Measurements from ENCODE around the gene PHYHIPL.
"Not testable (repeated sequence)": the region's sequence is repeated elsewhere in the genome, so short reads cannot be mapped to it uniquely, and the experiment has no call there.

The PHYHIPL gene

DNA sequence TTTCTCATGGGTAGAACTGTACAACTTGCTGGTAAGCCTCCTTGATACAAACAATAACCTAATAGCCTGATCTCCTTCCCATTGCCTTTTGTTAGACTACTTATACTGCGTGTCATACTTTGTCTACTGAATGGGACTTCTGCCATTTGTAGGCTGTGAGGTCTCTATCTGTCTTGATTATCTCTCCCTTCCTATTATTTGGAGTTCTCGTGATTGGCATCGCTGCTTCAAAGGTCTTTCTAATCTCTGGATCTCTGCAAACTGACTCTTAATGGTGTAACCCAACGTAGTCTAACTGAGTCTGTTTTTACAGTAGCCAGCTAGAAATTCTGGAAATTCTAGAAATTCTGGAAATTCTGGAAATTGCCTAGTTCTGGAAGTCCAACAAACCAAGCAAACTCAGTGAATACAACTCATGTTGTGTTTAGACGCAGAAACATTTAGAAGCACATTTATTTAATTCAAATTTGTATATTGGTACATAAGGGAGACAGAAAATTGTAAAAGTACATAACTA lies 29.8 kb downstream of the PHYHIPL start:
- no peak for DNase-seq

DNA sequence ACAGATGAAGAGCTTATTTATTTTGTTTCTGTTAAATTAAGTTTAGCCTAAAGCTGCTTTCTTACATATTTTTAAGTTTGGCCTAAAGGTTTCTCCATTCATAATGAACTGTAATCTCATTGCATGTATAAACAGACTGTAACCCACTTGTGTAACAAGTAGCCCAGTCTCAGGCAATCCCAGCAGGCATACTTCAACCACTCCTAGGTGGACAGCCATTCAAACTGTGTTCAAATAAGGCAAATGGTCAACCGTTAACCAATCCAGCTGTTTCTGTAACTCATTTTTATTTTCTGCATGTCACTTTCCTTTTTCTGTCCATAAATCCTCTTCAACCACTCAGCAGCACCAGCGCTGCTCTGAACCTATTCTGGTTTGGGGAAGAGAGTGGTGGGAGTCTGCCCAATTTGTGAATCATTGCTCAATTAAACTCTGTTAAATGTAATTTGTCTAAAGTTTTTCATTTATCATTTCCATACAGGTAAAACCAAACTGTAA lies 35.9 kb downstream of the PHYHIPL start:
- no peak for DNase-seq

DNA sequence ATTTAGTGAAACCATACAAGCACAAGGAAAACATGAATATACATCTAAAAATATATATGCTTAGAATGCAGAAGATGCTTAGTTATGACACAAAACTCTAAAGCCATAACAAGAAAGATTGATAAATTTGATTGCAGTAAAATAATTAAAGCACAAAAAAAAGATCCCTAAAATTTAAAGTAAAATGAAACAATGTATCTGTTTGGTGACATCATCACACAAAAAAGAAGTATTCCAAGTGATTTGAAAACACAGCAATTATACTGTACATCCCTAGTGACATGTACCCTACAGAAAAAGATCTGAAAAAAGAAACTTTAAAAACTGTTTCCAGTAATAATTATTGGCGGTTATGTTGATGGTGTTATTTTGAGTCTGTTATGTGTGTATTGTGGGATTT lies 37.7 kb downstream of the PHYHIPL start:
- DNase-seq: no peak

DNA sequence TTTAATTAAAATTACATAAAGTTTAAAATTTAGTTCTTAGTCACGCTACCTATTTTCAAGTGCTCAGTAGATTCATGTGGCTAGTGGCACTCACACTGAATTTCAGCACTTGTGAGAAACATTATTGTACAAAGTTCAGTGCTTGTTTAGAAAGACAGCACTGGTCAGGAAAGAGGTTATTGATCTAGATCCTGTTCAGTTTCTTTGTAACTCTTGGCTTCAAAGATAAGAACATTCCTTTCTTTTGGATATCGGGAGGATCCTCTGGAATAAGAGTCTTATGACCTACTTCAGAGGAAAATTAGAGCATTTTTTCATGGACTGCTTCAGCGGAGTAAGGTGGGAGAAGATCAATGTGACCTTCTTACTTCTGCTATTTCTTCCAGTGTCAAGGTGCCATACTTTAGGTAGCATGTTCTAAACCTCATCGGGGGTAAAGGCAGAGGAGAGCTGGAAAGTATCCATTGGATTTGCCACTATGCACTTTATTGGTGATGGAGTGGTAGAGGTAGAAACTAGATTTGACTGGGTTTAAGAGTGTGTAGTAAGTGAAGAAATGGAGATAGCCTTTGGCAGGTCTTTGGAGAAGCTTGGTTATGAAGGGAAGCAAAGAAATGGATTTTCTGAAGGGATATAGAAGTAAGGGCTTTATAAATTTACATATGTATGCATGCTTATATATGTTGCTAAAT lies 39.9 kb downstream of the PHYHIPL start:
- no peak for DNase-seq

DNA sequence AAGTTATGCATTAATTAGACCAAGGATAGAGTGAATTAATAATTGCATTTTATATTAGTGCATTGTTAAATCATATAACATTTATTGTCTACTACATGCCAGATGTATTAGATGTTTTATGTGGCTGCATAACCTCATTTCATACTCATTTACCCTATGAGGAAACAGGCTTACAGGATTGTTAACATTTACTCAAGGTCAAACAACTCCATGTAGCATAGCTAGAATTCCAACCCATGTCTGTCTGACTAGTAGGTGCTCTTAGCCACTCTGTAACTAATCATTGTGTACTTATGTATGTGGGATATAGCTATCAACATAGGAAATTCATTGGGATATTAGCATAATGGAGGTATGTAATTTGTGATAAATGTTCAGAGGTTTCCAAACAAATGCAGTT lies 46.3 kb downstream of the PHYHIPL start:
- no peak for DNase-seq

DNA sequence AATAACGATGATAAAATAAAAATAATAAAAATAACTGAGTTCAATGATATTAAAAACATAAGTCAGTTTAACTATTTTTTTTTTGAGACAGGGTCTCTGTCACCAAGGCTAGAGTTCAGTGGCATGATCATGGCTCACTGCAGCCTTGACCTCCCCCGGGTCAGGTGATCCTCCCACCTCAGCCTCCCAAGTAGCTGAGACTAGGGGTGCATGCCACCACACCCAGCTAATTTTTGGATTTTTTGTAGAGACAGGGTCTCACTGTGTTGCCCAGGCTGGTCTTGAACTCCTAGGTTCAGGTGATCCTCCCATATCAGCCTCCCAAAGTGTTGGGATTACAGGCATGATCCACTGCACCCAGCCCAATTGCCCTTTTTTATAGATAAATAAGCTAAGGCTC lies 47.2 kb downstream of the PHYHIPL start:
- not testable (repeated sequence) for DNase-seq

DNA sequence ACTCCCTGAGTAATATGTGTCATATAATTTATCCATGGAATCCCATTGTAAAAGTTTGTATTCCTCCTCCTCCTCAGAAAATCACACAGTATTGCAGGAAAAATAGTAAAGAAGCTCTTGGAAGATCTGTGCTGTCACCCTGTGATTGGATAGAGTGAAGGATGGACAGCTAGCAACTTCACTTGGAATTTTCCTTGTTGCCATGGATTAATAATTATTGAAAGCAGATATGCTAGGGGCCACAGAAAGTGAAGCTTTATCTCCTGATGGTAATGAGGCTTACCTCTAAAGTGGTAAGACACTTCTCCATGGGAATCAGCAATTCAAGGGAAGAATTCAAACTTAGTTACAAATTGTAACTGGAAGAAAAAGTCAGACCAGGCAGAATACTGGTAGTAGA lies 48.8 kb downstream of the PHYHIPL start:
- no peak for DNase-seq

DNA sequence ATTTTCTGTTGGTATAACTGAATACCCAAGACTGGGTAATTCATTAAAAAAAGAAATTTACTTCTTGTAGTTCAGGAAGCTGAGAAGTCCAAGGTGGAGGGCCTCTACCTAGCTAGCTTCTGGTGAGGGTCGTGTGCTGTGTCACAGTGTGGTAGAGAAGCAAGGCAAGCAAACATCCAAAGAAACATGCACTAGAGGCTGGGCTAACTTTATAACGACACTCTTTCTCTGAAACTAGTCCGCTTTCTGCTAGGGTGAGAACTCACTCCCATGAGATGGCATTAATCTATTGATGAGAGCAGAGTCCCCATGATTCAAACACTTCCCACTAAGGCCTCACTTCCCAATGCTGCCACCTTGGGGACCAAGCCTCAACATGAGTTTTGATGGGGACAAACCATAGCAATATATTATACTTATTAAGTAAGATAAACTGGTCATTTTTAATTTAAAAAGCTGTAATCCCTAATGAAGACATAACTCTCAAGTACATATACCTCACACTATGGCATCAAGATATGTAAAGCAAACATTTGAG lies 50.8 kb downstream of the PHYHIPL start:
- no peak for DNase-seq

DNA sequence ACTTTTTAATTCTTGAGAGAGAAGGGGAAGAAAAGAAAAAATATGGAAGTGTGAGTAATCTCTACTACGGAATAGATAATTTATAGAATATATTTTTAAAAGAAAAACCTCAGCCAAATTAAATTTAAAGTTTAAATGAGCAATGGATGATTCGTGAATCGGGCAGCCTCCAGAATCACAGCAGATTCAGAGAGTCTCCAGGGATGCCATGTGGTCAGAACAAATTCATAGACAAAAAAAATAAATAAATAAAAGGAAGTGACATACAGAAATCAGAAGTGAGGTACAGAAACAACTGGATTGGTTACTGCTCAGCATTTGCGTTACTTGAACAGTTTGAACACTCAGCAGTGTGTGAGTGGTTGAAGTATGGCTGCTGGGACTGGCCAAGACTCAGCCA lies 53.0 kb downstream of the PHYHIPL start:
- DNase-seq: no peak

DNA sequence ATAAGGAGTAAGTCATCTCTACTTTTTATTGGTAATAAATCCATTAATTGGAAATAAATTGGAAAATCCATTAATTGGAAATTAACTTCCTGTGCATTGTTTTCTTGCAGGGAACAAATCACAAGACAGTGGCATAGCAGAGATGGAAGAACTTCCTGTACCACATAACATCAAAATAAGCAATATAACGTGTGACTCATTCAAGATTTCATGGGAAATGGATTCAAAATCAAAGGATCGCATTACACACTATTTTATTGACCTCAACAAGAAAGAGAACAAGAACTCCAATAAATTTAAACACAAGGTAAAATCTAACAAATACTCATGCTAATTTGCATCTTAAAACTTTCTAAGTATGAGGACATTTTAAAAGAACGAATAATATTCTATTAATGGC lies 57.8 kb downstream of the PHYHIPL start:
- DNase-seq: no peak

DNA sequence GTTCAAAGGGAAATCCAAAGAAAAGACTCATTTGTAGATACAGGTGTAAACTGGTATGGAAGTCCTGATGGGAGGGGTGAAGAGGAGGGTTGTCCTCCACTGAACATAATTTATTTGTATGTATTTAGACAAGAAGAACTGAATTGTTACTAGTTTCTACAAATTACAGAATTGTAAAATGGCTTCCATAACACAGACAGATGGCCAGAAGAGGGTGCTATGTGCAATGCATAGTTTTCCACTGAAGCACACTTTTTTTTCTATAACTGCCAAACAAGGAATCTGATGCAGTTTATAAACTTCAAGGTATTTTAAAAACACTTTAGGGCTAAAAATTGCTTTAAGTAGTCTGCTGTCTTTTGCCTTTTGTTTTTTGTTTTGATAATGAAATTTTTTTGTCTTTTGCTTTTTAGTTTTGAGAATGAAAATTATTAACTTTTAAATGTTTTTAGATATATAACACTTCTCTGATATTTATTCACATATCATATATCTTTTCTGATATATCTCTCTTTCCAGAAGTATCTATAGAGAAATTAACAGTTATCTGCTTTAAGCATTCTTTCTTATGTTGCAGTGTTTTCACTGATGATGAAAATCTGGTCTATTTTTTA lies 58.5 kb downstream of the PHYHIPL start:
- DNase-seq: no peak

DNA sequence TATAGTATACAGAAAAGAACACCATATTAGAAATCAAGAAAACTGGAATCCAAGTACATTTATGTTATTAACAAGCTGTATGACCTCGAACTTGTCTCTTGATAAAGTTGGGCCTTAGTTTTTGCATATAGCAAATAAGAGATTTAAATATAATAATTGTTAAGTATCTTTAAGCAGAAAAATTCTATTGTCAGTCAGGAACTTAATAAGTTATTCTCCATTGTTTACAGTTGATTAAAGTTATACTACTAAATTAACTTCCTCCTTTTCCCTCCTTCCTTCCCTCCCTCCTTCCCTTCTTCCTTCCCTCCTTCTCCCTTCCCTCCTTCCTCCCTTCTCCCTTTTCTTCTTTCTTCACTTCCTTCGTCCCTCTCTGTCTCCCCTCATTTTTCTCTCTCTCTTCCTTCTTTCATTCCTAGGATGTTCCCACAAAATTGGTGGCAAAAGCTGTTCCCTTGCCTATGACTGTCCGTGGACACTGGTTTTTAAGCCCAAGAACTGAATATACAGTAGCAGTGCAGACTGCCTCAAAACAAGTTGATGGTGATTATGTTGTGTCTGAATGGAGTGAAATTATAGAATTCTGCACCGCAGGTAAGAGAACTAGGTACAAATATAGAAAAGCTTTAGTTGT lies 59.7 kb downstream of the PHYHIPL start:
- DNase-seq: no peak

DNA sequence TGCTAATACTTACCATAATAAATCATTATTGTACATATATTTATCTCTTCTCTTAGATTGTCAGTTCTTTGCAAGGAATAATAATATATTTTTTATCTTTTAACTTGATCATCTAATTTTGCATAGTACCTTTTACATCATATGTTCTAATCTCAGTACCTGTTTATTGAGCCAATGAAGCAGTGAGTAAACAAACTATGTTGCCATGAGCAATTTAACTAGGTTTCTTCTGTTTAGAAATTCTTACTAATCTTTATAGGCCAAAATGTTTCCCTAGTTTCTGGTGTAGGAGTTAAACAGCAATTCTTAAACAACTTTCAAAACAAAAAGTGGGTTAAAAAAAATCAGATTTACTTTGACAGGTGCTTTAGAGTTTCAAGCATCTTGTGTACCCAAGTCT lies 61.3 kb downstream of the PHYHIPL start:
- DNase-seq: no peak

DNA sequence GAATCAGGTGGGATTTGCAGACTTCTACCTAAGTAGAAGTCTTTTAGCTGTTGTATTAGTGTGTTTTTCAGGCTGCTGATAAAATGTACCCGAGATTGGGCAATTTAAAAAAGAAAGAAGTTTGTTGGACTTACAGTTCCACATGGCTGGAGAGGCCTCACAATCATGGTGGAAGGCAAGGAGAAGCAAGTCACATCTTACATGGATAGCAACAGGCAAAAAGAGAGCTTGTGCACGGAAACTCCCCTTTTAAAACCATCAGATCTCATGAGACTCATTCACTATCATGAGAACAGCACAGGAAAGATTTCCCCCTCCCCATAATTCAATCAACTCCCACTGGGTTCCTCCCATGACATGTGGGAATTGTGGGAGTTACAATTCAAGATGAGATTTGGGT lies 62.7 kb downstream of the PHYHIPL start:
- not testable (repeated sequence) for DNase-seq

DNA sequence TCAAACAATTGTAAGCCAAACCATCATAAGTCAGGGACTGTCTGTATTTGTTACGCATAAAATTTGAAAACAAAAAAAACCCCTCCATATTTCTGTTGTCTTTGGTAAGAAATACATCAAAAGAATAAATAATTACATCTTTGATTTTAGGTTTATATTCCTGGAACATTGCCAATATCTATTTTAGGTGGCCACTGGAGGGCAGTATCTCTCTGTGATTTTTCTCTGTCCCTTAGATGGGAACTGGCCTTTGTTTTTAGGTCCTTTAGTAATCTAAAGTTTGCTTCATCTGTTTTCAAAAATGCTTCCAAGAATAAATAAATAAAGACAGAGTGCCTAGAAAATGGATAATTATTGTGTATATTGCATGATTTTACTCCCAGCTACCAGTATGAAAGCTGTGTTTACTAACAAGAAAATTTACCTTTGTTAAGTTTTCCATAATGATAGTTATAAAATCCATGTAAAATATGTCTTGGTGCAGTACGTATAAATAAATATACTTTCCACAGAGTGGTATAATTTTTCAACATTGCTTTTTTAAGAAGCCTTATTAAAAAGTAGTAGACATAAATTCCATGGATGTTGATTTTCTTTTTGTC lies 64.2 kb downstream of the PHYHIPL start:
- DNase-seq: no peak

DNA sequence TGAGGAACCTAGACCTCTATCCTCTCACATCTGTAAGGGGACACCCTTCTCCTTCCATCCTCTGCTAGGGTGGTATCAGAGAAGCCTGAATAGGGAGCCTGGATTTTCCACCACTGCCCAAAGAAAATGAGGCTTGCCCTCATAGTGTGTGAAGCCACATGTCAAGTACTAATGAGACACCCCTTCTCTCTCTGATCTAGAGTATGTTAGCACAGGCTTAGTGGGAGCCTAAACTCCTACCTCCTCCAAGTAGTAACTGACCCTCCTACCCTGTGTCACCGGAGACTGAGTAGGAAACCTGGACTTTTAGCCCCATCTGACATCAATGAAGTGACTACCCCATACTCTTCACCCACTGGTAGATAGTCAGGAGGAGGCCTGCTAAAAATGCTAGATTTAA lies 65.6 kb downstream of the PHYHIPL start:
- no peak for DNase-seq

DNA sequence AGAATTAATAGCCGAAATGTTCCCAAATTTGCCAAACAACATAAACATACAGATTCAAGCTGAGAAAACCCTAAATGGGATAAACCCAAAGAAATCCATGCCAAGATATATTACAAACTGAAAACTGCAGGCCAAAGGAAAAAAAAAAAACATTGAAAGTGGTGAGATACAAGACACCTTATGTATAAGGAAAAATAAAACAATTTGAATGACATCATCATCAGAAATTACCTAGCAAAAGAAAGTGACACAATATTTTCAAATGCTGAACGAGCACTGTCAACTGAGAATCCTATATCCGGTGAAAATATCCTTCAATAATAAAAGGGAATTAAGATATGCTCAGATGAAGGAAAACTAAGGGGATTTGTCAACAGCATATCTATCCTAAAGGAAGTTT lies 66.5 kb downstream of the PHYHIPL start:
- no peak for DNase-seq

DNA sequence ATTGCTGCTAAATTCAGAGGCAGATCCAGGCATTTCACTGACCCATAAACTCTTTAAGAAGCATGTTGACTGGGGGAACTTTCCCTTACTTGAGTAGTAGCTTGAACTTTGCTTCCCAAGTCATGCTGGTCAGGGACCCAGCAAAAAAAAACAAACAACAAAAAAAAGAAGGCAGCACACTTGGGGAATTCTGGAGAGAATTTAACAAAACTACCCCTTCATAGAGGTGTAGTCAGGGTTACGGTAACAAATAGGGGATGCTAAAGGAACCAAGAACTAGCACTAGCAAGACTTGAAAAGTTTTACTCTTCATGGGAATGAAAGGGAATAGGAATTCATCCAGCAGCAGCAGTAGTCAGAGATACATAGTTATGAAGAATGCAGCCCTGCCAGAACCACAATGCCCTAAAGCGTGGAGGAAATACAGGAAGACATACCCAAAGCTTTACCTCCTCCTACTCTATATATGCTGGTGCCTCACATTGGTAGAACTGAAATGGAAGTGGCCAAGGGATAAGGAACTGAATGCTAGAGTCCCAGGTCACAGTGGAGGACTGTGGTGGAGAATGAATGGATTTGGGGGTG lies 67.3 kb downstream of the PHYHIPL start:
- DNase-seq: no peak

DNA sequence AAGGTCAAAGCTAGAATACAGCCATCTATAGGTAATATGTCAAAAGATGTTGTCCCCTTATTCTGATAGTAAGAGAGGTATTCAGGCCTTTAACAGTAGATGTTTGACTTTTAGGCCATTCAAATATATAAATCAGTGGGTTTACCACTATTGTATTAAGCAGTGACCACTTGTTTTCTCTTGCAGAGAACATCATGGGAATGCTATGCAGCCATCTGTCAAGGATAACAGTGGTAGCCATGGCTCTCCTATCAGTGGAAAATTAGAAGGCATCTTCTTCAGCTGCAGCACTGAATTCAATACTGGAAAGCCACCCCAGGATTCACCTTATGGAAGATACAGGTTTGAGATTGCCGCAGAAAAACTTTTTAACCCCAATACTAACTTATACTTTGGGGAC lies 68.4 kb downstream of the PHYHIPL start:
- DNase-seq: no peak

DNA sequence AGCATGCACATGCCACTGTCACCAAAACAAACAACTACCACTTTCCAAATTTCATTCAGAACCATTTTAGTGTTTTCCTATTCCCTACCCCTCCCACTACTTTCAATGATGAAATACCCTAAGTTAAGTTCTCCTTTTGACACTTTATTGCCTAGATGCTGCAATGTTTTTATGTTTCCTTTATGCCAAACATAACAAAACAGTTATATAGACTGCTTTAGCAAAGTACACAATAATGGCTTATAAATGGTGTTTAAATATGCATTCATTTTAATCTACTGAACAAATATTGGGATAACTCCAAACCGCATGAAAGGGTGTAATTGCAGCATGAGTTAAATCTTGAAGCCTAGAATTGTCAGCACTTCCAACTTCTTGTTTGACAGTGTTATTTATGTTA lies 69.2 kb downstream of the PHYHIPL start:
- DNase-seq: no peak

DNA sequence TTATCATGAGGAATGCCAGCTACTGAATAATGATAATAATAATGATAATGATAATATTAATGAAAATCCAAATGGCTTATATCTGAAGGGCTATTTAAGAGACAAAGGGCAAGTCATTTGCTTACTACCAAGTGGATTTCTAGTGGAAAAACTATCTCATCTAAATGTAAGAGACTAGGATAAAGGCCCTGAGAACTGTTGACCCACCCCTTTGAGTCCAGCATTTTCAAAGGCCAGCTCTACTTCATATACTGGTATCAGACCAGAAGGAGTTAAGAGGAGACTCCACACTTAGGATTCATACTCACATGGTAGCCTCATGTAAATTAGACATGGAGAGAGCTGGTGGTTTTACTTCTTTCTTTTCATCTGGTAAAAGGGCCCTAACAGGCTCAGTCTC lies 76.0 kb downstream of the PHYHIPL start:
- DNase-seq: no peak

DNA sequence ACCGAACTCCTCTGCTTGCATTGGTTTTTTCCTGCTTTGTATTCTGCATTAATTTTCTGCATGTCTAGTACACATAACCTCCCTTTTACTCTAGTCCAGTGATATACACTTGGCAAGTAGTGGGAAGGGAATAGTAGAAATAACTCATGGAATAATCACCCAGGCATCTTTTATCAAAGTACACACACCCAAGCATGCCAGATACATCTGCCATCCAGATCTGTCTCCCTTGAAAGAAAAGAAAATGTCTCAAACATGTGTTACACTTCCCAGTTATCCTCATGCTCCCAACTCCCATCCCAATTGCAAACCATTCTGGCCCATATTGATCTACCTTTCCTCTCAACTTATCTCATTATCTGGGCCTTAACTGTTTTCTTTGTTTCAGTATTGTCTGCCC lies 79.0 kb downstream of the PHYHIPL start:
- DNase-seq: no peak

DNA sequence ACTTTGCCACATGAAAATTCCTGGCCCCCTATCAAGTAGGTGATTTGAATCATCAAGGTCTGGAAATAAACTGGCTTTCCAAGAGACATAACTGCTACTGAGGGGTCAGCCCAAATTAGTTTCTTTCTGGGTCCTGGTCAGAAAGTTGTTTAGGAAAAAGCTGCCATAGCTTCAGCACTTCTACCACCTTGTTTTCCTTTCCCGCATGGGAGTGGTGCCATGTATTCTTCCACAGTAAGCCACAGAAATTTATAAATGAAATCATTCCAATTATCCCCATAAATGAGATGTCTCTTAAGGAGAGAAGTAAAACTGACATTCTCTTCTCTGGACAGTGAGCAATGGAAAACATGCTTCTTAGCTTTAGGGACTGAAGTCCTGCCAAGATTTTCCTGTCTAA lies 80.8 kb downstream of the PHYHIPL start:
- no peak for DNase-seq

Measured in stimulated activated CD4-positive, alpha-beta T cell treated with anti-CD3 and anti-CD28 coated beads, Interleukin-12 subunit alpha, Interleukin-12 subunit beta, amount 100 ng/mL, for 4 hours (primary cell).